ENCODE measurements around the gene PBX1.
A peak's percentile ranks its signal among the peaks of the same experiment; 100 is the strongest.

Gene PBX1

DNA sequence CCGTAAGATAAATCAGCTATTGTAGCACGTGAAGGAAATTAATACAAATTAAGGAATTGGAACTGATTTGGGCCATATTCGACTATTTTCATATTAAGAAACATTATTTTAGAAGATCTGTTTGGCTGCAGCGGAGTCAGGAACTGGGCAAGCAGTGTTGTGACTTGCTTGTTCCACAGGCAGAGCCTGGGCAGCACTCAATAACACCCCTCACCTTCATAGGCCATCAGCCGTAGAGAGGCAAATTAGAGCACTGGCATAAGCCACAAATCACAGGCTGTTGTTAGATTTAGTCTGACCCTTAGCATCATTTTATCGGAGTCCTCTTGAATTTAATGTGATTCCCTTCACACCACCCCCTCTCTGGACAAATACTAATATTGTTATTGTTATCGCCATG lies 72.8 kb downstream of the PBX1 start:
- in situ Hi-C loops (cut with HindIII; ENCODE audit: low pct_ligation_motif_present, low pct_unique_long_range_greater_than_20kb, low sequenced_read_pairs) = no loop called here
- no peak for DNase-seq

DNA sequence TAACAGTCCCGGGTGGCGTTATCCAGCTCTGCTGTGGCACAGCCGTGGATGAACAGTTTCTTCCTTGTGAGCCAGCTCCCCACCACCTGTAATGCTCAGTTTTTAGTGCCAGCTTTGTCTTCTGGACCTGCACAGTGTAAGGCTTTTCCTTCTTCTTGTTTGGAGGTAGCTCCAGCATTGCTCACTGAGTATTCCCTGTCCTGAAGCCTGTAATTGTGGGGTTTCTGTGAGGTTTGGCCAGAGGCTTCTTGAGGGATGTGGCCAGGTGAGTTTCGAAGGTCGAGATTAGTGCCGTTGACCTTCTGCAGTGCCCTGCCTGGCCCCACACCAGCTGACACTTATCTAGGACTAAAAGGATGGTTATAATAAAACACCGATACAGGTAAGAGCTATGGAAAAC lies 75.0 kb downstream of the PBX1 start:
- no peak for DNase-seq
- in situ Hi-C loops (cut with HindIII; ENCODE audit: low pct_ligation_motif_present, low pct_unique_long_range_greater_than_20kb, low sequenced_read_pairs) = no loop called here

DNA sequence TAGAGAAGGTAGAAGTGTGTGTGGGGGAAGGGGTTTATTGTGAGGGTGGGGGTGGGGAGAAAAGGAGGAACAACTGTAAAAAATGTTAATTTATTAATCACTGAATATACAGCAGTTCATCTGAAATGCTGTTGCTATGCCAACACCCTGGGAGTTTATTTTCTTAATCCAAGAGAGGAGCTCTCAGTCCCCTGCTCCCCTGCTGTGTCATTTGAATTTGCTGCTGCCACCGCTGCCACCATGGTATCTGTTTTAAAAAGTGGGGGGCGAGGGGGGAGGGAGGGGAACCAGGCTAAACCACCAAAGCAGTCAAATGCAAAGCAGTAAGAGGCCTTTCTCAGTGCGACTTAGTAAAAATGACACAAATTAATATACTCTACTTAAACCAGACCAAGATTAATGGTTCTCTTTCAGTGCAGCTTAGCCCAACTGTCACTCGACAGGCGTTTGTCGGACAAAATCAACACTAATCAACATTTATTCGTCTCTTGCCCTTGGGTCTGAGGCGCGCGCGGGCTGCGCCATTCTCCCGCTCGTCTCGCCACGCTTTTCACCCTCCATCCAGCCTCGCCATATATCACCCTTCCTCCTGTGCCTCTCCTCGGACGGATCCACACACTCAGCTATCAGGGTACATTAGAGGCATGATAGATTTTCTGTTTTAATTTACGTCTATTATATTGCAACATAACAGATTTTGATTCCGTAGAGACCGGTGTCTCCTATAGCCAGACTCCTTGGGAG lies 76.2 kb downstream of the PBX1 start:
- in situ Hi-C loops (cut with HindIII; ENCODE audit: low pct_ligation_motif_present, low pct_unique_long_range_greater_than_20kb, low sequenced_read_pairs) = no loop called here

GRCh38 chr1:164635803-164636731 lies 77.1 kb downstream of the PBX1 start:
- DNase-seq = no peak
- in situ Hi-C loops (cut with HindIII; ENCODE audit: low pct_ligation_motif_present, low pct_unique_long_range_greater_than_20kb, low sequenced_read_pairs) = no loop called here

More for the DNA sequence above, 76.2 kb downstream of the PBX1 start:
- no peak for DNase-seq

GRCh38 chr1:164636757-164637156 lies 77.8 kb downstream of the PBX1 start:
- no peak for DNase-seq
- in situ Hi-C loops (cut with HindIII; ENCODE audit: low pct_ligation_motif_present, low pct_unique_long_range_greater_than_20kb, low sequenced_read_pairs) = no loop called here

DNA sequence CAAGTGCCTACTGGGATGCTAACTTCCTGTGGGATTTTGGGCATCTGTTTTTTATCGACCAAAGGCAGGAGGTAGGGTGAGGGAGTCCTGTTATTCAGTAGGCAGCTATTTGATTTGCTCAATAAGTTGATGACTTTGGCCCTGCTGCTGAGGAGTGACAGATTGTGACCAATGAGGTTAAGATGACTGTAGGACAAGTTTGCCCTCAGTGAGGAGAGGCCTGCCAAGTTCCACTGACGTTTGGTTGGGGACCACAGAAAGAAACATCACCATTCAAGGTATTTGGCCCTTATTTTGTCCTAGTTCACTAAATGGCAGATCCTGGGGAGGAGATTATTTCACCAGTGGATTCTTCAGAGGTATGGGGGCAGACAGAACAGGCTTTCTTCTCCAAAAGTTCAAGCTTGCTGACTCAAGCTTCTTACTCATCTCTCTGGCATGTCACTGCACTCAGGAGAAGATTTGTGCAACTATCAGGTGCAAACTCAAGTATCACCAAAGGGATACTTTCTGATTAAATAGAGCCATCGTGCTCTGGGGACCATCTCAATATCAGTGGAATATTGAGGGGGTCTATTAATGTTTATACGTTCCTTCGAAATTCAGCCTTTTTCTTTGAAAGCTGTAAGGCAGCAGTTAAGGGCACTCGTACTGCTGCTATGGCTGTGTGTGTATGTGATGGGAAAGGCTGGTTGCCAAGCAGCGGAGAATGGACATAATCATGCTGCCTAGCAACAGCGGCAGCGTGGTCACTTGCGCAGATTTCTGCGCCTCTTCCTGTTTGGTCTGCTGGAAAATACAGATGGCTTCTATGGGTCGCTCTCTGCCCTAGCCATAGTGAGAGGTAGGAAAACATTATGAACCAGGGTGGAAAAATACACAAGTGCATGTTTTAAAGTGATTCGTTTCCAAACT lies 78.7 kb downstream of the PBX1 start:
- peak; percentile 83 for DNase-seq
- in situ Hi-C loops (cut with HindIII; ENCODE audit: low pct_ligation_motif_present, low pct_unique_long_range_greater_than_20kb, low sequenced_read_pairs) = no loop called here

- in situ Hi-C loops (cut with HindIII; ENCODE audit: low pct_ligation_motif_present, low pct_unique_long_range_greater_than_20kb, low sequenced_read_pairs) = no loop called here
- DNase-seq = no peak
These were observed 79.7 kb downstream of the PBX1 start for GRCh38 chr1:164638492-164639202.

- in situ Hi-C loops (cut with HindIII; ENCODE audit: low pct_ligation_motif_present, low pct_unique_long_range_greater_than_20kb, low sequenced_read_pairs) = no loop called here
- DNase-seq = no peak
These were observed 81.8 kb downstream of the PBX1 start for GRCh38 chr1:164640686-164641352.

- in situ Hi-C loops (cut with HindIII; ENCODE audit: low pct_ligation_motif_present, low pct_unique_long_range_greater_than_20kb, low sequenced_read_pairs) = no loop called here
These were observed 82.4 kb downstream of the PBX1 start for GRCh38 chr1:164641353-164641730.

GRCh38 chr1:164643018-164643417 lies 84.0 kb downstream of the PBX1 start:
- in situ Hi-C loops (cut with HindIII; ENCODE audit: low pct_ligation_motif_present, low pct_unique_long_range_greater_than_20kb, low sequenced_read_pairs) = no loop called here
- DNase-seq = no peak

More at GRCh38 chr1:164641353-164641730, 82.4 kb downstream of the PBX1 start:
- peak; percentile 9 for DNase-seq

DNA sequence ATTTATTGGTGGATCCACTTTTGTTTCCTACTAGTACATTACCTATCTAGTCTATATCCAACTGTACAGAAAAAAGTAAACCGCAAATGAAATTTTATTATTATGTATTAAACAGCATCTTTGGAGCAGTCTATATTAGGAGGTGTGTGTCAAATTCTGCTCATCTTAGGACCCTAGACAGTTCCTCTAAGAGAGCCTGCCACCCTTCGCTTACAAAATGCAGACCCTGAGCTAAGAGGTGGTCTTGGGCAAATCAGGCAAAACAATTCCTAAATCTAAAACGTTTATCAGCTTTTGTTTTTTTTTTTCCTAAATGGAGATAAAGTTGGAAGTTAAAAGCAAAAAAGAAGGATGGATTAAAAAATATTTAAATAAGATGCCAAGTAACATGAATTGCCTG lies 85.3 kb downstream of the PBX1 start:
- in situ Hi-C loops (cut with HindIII; ENCODE audit: low pct_ligation_motif_present, low pct_unique_long_range_greater_than_20kb, low sequenced_read_pairs) = no loop called here
- DNase-seq = no peak

- no peak for DNase-seq
- in situ Hi-C loops (cut with HindIII; ENCODE audit: low pct_ligation_motif_present, low pct_unique_long_range_greater_than_20kb, low sequenced_read_pairs) = no loop called here
These were observed 86.0 kb downstream of the PBX1 start for GRCh38 chr1:164644774-164645644.

DNA sequence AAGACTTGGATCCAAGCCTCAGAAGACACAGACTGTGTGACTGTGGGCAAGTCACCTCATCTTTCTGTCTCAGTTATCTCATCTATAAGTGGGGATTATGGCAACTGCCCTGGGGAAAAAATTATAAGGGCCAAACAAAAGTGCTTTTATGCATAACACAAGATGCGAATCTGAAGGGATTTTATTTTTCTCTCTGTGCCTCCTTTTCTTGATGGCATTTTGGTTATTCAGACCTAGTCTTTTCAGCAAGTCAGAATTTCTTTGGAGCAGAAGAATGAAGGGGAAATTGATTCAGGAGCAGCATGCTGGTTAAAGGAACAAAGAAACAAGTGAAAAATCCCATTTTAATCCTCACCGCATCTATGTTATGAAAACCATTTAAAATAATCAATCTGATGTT lies 86.9 kb downstream of the PBX1 start:
- no peak for DNase-seq
- in situ Hi-C loops (cut with HindIII; ENCODE audit: low pct_ligation_motif_present, low pct_unique_long_range_greater_than_20kb, low sequenced_read_pairs) = no loop called here

DNA sequence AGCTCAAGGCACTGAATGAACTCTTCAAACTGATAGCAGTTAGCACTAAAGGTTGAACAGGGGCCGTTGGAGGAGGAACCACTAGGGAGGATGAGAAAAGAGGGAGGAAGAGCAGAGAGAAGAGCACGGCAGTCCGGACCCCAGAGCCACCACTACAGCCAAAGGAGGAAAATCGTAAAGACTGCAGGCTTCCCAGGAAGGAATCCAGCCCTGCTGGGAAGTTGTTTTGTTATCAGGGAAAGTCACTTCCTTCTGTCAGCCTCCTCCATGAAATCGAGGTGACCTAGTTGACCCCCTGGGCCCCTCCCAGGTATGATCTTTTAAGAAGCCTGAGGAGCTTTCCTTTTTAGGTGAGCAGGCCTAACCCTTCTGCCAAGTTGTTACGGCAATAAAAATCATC lies 88.2 kb downstream of the PBX1 start:
- in situ Hi-C loops (cut with HindIII; ENCODE audit: low pct_ligation_motif_present, low pct_unique_long_range_greater_than_20kb, low sequenced_read_pairs) = no loop called here
- no peak for DNase-seq

GRCh38 chr1:164648636-164649035 lies 89.7 kb downstream of the PBX1 start:
- DNase-seq = no peak
- in situ Hi-C loops (cut with HindIII; ENCODE audit: low pct_ligation_motif_present, low pct_unique_long_range_greater_than_20kb, low sequenced_read_pairs) = no loop called here

- in situ Hi-C loops (cut with HindIII; ENCODE audit: low pct_ligation_motif_present, low pct_unique_long_range_greater_than_20kb, low sequenced_read_pairs) = no loop called here
- no peak for DNase-seq
These were observed 90.2 kb downstream of the PBX1 start for GRCh38 chr1:164649146-164649545.

DNA sequence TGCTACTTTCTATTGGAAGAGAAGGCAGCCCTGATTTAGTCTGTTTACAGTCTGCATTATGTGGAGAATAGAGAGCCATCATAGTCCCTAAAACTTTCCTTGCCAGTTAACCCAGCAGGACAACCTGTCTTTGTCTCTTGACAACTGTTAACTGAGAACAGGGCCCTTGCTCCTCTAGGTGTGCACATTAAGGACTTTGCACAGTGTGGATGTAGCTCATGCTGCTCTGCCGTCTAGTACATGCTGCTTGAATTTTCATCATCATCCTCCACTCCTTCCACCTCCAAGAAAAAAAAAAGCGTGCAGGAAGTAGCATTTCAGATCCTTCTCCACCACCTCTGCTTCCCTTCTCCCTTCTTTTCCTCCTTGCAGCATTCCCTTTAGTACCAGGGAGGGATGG lies 91.5 kb downstream of the PBX1 start:
- no peak for DNase-seq
- in situ Hi-C loops (cut with HindIII; ENCODE audit: low pct_ligation_motif_present, low pct_unique_long_range_greater_than_20kb, low sequenced_read_pairs) = no loop called here

Data from ACHN (cell line).